ENCODE measurements around the gene B4GALT2.
A peak's percentile ranks its signal among the peaks of the same experiment; 100 is the strongest.

B4GALT2 gene

DNA sequence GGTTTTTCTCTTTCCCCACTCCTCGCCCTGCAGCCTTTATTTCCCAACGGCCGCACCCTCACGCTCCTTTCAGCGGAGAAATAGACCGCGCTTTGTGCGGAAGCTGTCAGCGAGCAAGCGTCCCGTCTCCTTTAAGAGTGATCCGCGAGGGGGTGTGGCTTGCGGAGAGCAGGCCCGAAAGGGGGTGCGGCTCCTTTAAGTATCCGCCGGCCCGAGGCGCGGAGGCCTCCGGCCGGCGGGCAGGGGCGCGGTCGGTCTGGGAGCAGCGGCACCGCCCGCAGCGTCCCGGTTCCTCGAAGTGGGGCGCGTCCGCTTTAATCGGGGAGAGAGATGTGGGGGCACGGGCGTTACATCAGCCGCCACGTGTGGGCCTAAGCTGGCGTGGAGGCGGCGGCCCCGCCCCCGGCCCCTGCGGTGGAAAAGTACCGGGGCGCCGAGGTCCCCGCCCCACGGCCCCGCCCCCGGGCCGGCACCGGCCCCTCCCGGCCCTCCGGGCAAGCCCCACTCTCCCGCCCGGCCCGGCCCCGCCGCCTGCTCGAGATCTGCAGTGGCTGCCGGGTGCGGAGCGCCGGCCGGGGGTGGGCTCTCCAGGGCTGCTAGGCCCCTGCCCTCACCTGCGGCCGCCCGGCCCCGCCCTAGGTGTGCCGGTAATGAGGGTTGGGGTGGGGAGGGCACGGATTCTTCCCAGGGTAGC is 51.0 kb downstream of the B4GALT2 start:
- H3K9me2 ChIP-seq (replicated peaks; ENCODE audit: insufficient read depth, low read length), result no peaks in the 10 kb centered on the region
- H3K36me3 ChIP-seq (replicated peaks; ENCODE audit: insufficient read depth, low read length), result no peaks in the 10 kb centered on the region
- peaks cover 21% of the 10 kb centered on the region for H3K4me1 ChIP-seq (ENCODE audit: low read length)
- no peaks in the 10 kb centered on the region for H4K20me1 ChIP-seq (ENCODE audit: insufficient read depth, low read length)
- H3K79me2 ChIP-seq (ENCODE audit: low read length), result no peaks in the 10 kb centered on the region
- no peak for TF ChIP-seq EZH2phosphoT487 (IDR thresholded peaks at IDR 0.05; ENCODE audit: low read length)
- TF ChIP-seq EZH2 (optimal IDR thresholded peaks at IDR 0.05; ENCODE audit: low read depth, low read length), result no peak
- no peaks in the 10 kb centered on the region for H3K9me3 ChIP-seq (replicated peaks; ENCODE audit: insufficient read depth, low read length)
- H3K9ac ChIP-seq (ENCODE audit: low read length), result peak overlapping the region; percentile 79; the same call in 1 of the 2 replicates
- H3K27ac ChIP-seq (ENCODE audit: low read length), result peak overlapping the region; percentile 64; the same call in 1 of the 2 replicates
- H3K27me3 ChIP-seq (replicated peaks; ENCODE audit: insufficient read depth, low read length), result no peaks in the 10 kb centered on the region
- peaks cover 3% of the 10 kb centered on the region; the same call in 1 of the 2 replicates for H3F3A ChIP-seq (ENCODE audit: insufficient read depth, low read length)
- H2AFZ ChIP-seq (ENCODE audit: low read length), result peak overlapping the region; percentile 89
- peak overlapping the region; percentile 89 for H3K4me2 ChIP-seq (ENCODE audit: low read depth, low read length)
- H3K4me3 ChIP-seq (ENCODE audit: low read length), result peak overlapping the region; percentile 92
- peak; percentile 95 for DNase-seq

DNA sequence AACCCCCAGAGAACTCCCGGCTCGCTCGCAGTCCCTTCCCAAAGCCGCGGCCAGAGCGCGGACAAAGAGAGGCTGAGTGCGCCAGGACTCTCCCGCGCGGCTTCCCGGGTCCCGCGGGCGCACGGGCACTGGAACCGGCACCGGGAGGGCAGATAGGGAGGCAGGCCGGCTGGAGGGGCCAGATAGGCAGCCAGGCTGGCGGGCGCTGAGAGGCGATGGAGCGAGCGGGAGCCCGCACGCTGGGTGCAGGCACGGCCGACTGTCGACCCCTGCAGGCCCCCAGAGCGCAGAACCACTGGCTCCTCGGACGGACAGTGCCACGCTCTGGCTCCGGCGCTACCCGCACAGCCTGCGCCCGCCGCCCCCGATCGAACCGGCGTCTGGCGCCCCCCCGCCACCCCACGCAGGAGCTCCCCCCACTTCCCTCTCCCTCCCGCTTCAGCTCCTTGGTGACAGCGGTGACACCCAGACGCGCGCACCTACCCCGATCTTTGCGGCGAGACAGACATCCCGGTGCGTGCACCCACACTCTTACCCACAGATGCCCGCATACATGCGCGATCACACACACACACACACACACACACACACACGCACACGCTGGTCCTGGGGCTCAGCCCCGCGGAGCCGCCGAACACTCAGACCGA is 51.7 kb downstream of the B4GALT2 start:
- peaks cover 20% of the 10 kb centered on the region for H3K4me1 ChIP-seq (ENCODE audit: low read length)
- DNase-seq, result peak; percentile 29
- peak overlapping the region; percentile 36; the same call in 1 of the 2 replicates for H3K27ac ChIP-seq (ENCODE audit: low read length)
- TF ChIP-seq EZH2 (optimal IDR thresholded peaks at IDR 0.05; ENCODE audit: low read depth, low read length) (no peak), CTCF (IDR thresholded peaks at IDR 0.05; ENCODE audit: low read length) (peak; percentile 16), EZH2phosphoT487 (IDR thresholded peaks at IDR 0.05; ENCODE audit: low read length) (no peak)
- H3F3A ChIP-seq (ENCODE audit: insufficient read depth, low read length), result peaks cover 3% of the 10 kb centered on the region; the same call in 1 of the 2 replicates
- H3K9me3 ChIP-seq (replicated peaks; ENCODE audit: insufficient read depth, low read length), result no peaks in the 10 kb centered on the region
- no peaks in the 10 kb centered on the region for H3K36me3 ChIP-seq (replicated peaks; ENCODE audit: insufficient read depth, low read length)
- H4K20me1 ChIP-seq (ENCODE audit: insufficient read depth, low read length), result no peaks in the 10 kb centered on the region
- H3K9me2 ChIP-seq (replicated peaks; ENCODE audit: insufficient read depth, low read length), result no peaks in the 10 kb centered on the region
- peak overlapping the region; percentile 89 for H3K4me2 ChIP-seq (ENCODE audit: low read depth, low read length)
- H3K79me2 ChIP-seq (ENCODE audit: low read length), result no peaks in the 10 kb centered on the region
- no peaks in the 10 kb centered on the region for H3K27me3 ChIP-seq (replicated peaks; ENCODE audit: insufficient read depth, low read length)
- H2AFZ ChIP-seq (ENCODE audit: low read length), result peak overlapping the region; percentile 89
- H3K9ac ChIP-seq (ENCODE audit: low read length), result peak overlapping the region; percentile 79
- peak overlapping the region; percentile 92 for H3K4me3 ChIP-seq (ENCODE audit: low read length)

GRCh38 chr1:44031252-44032169 is 52.5 kb downstream of the B4GALT2 start, which contains the start of gene SLC6A9:
Gene SLC6A9 (minus strand): TSS chr1:44031462. CDS start chr1:44024277, 7,185 bp downstream.
- peaks cover 3% of the 10 kb centered on the region; the same call in 1 of the 2 replicates for H3F3A ChIP-seq (ENCODE audit: insufficient read depth, low read length)
- H3K27me3 ChIP-seq (replicated peaks; ENCODE audit: insufficient read depth, low read length), result no peaks in the 10 kb centered on the region
- peak within 1 kb of the TSS; percentile 89 for H3K4me2 ChIP-seq (ENCODE audit: low read depth, low read length)
- TF ChIP-seq EZH2phosphoT487 (IDR thresholded peaks at IDR 0.05; ENCODE audit: low read length) (no peak), EZH2 (optimal IDR thresholded peaks at IDR 0.05; ENCODE audit: low read depth, low read length) (no peak), CTCF (IDR thresholded peaks at IDR 0.05; ENCODE audit: low read length) (no peak)
- H3K9me3 ChIP-seq (replicated peaks; ENCODE audit: insufficient read depth, low read length), result no peaks in the 10 kb centered on the region
- H3K4me3 ChIP-seq (ENCODE audit: low read length), result peak within 1 kb of the TSS; percentile 92
- peaks cover 15% of the 10 kb centered on the region for H3K4me1 ChIP-seq (ENCODE audit: low read length)
- H3K9me2 ChIP-seq (replicated peaks; ENCODE audit: insufficient read depth, low read length), result no peaks in the 10 kb centered on the region
- no peaks in the 10 kb centered on the region for H3K79me2 ChIP-seq (ENCODE audit: low read length)
- H2AFZ ChIP-seq (ENCODE audit: low read length), result peak within 1 kb of the TSS; percentile 89
- no peaks in the 10 kb centered on the region for H3K36me3 ChIP-seq (replicated peaks; ENCODE audit: insufficient read depth, low read length)
- peak within 1 kb of the TSS; percentile 36; the same call in 1 of the 2 replicates for H3K27ac ChIP-seq (ENCODE audit: low read length)
- no peaks in the 10 kb centered on the region for H4K20me1 ChIP-seq (ENCODE audit: insufficient read depth, low read length)
- peak; percentile 53 for DNase-seq
- peak within 1 kb of the TSS; percentile 79 for H3K9ac ChIP-seq (ENCODE audit: low read length)

Measured in MM.1S (cell line).